Activated naive CD4-positive, alpha-beta T cell treated with anti-CD3 and anti-CD28 coated beads, Interleukin-2, amount 10 ng/mL, durations not matched to agents 7 days and 5 days (primary cell): ENCODE data around the gene FRA10AC1.
A peak's percentile ranks its signal among the peaks of the same experiment; 100 is the strongest.
"Not testable (repeated sequence)": the region's sequence is repeated elsewhere in the genome, so short reads cannot be mapped to it uniquely, and the experiment has no call there.

ENCODE experiments used
- CTCF ChIA-PET: fragments of 350-600 bp; sonication (Branson Sonifier 250); formaldehyde crosslinking; loops from one replicate; lab custom pipeline; 2021; ENCODE audit warnings: antibody characterized with exemption; lab: Charles Lee
- DNase-seq: peaks from one replicate; pipeline ENCODE4 v3.0.0-alpha.2; 2020
- H3K27ac Mint-ChIP-seq: one replicate; pipeline ENCODE4 v1.8.0; 2021; ENCODE audit warnings: mild to moderate bottlenecking, moderate library complexity, mixed read lengths
- H3K27me3 Mint-ChIP-seq: one replicate; pipeline ENCODE4 v1.8.0; 2021; ENCODE audit warnings: mild to moderate bottlenecking, mixed read lengths
- H3K36me3 Mint-ChIP-seq: one replicate; pipeline ENCODE4 v1.8.0; 2021; ENCODE audit warnings: mixed read lengths
- H3K4me1 Mint-ChIP-seq: one replicate; pipeline ENCODE4 v1.8.0; 2021; ENCODE audit warnings: mixed read lengths
- H3K4me3 Mint-ChIP-seq: one replicate; pipeline ENCODE4 v1.8.0; 2021; ENCODE audit warnings: mild to moderate bottlenecking, moderate library complexity, mixed read lengths
- H3K9me3 Mint-ChIP-seq: one replicate; pipeline ENCODE4 v1.8.0; 2021; ENCODE audit warnings: mixed read lengths

Gene FRA10AC1

DNA sequence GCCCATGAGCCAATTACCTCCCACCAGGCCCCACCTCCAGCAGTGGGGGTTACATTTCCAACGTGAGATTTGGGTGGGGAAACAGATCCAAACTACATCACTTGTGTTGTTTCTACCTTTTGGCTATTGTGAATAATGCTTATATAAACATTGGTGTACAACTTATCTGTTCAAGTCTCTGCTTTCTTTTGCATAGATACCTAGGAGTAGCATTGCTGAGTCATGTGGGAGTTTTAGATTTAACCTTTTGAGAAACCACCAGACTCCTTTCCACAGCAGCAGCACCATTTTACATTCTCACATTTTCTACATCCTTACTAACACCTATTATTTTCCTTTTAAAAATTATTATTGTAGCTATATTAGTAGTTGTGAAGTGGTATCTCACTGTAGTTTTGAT lies 14.4 kb upstream of the FRA10AC1 start:
- Mint-ChIP-seq H3K4me3 (no peak overlapping the region), H3K27me3 (peaks cover 20% of the 10 kb centered on the region), H3K4me1 (no peaks in the 10 kb centered on the region), H3K36me3 (no peaks in the 10 kb centered on the region), H3K27ac (no peak overlapping the region), H3K9me3 (no peaks in the 10 kb centered on the region)
- no peak for DNase-seq
- CTCF ChIA-PET = no interaction called here

DNA sequence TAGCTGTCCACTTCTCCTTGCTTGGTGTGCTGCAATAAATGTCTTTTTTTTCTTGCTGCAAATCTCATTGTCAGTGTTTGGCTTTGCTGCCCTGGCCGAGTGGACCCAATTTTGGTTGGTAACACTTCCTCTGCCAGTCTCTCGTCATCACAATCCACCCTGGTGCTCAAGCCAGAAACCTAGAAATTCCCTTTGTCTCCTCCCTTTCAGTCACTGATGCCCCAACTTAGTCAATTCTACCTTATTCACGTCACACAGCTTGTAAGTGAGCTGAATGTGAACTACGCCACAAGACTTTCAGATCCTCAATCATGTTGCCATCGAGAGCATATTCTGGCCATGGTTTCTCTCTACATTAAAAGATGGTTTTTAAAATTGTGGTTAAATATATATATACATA lies 13.0 kb upstream of the FRA10AC1 start:
- H3K4me3 Mint-ChIP-seq = no peak overlapping the region
- CTCF ChIA-PET = no interaction called here

DNA sequence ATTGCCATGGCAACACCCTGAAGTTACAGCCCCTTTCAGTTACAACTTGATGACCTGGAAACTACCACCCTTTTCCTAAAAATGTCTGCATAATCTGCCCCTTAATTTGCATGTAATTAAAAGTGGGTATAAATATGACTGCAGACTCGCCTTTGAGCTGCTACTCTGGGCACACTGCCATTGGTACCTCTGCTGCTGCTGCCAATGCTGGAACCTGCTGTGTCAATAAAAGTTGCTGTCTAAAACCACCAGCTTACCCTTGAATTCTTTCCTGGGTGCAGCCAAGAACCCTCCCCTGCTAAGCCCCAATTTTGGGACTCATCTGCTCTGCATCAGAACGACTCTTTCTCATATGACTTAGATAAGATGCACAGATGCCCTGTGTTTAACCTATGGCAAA lies 10.2 kb upstream of the FRA10AC1 start:
- no peak overlapping the region for H3K4me3 Mint-ChIP-seq
- no peaks in the 10 kb centered on the region for H3K36me3 Mint-ChIP-seq
- DNase-seq = no peak
- H3K9me3 Mint-ChIP-seq = no peaks in the 10 kb centered on the region
- peaks cover 5% of the 10 kb centered on the region for H3K4me1 Mint-ChIP-seq
- CTCF ChIA-PET = interaction anchor here (1.0 kb wide), 1 partner anchor 15 kb away, joined by 3 read pairs; no protein-coding TSS in a partner anchor
- peaks cover 2% of the 10 kb centered on the region for H3K27me3 Mint-ChIP-seq
- no peak overlapping the region for H3K27ac Mint-ChIP-seq

More for the DNA sequence above, 13.0 kb upstream of the FRA10AC1 start:
- H3K27ac Mint-ChIP-seq = no peak overlapping the region
- no peaks in the 10 kb centered on the region for H3K9me3 Mint-ChIP-seq
- no peaks in the 10 kb centered on the region for H3K36me3 Mint-ChIP-seq
- no peak for DNase-seq
- H3K4me1 Mint-ChIP-seq = no peaks in the 10 kb centered on the region
- peaks cover 20% of the 10 kb centered on the region for H3K27me3 Mint-ChIP-seq

- CTCF ChIA-PET = no interaction called here
- Mint-ChIP-seq H3K4me1 (peaks cover 10% of the 10 kb centered on the region), H3K9me3 (no peaks in the 10 kb centered on the region), H3K36me3 (no peaks in the 10 kb centered on the region), H3K4me3 (no peak overlapping the region), H3K27me3 (no peaks in the 10 kb centered on the region), H3K27ac (no peak overlapping the region)
- DNase-seq = no peak
These were observed 9.5 kb upstream of the FRA10AC1 start for GRCh38 chr10:93711891-93712290.

DNA sequence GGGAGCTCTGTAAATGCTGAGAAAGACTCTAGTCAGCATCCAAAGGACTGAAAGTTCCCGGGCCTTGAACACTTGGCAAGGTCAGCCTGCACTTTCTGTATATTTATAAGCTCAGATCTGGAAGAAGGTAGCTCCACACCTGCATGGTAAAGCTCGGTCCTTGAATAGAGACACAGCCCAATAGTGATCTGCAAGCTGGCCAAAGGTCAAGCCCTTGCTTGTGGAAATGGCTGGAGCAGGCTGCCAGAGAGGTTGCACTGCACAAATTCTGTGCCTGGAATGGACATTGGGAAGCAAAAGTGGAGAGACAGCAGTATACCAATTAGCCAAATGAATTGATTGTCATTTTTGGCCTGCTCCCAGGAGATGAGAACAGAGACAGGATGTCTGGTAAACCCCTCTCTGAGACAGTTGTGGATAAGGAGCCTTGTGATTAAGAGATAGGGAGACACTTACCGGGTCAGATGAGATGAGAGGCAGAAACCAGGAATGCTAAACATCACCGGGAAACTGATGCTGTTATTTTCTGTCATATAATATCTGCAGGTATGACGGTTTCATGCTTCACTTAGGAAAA lies 8.0 kb upstream of the FRA10AC1 start:
- CTCF ChIA-PET = interaction anchor here (0.6 kb wide), 1 partner anchor 1451 kb away, joined by 4 read pairs; no protein-coding TSS in a partner anchor
- no peaks in the 10 kb centered on the region for H3K9me3 Mint-ChIP-seq
- no peak overlapping the region for H3K27ac Mint-ChIP-seq
- H3K36me3 Mint-ChIP-seq = no peaks in the 10 kb centered on the region
- peaks cover 10% of the 10 kb centered on the region for H3K4me1 Mint-ChIP-seq
- H3K27me3 Mint-ChIP-seq = no peaks in the 10 kb centered on the region
- H3K4me3 Mint-ChIP-seq = no peak overlapping the region
- no peak for DNase-seq

DNA sequence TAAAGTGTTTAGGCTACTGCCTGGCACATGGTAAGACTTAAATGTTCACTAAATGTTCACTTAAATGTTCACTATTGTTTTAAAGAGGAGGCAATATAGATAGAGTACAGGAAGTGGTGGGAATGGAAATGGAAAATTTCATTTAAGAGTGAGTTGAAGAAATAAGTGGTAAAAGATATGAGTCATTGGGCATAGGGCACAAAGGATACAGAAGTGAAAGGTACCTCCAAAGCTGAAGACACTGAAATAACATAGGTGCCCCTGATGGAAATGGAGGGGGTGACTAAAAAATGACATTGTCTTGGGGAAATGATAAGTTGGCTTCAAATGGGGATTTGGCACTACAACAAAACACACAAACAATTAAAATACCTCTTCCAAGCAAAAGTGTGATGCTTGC lies 5.2 kb upstream of the FRA10AC1 start:
- CTCF ChIA-PET = no interaction called here

GRCh38 chr10:93704451-93704850 lies 2.1 kb upstream of the FRA10AC1 start:
- no peaks in the 10 kb centered on the region for H3K27me3 Mint-ChIP-seq
- H3K4me1 Mint-ChIP-seq = peaks cover 17% of the 10 kb centered on the region
- DNase-seq = no peak
- H3K36me3 Mint-ChIP-seq = no peaks in the 10 kb centered on the region
- no peak overlapping the region for H3K27ac Mint-ChIP-seq
- CTCF ChIA-PET = interaction anchor here (2.0 kb wide), 1 partner anchor 15 kb away, joined by 5 read pairs; no protein-coding TSS in a partner anchor
- H3K4me3 Mint-ChIP-seq = no peak overlapping the region
- H3K9me3 Mint-ChIP-seq = no peaks in the 10 kb centered on the region

More for the DNA sequence above, 5.2 kb upstream of the FRA10AC1 start:
- no peak overlapping the region for H3K27ac Mint-ChIP-seq
- peaks cover 15% of the 10 kb centered on the region for H3K4me1 Mint-ChIP-seq
- no peak for DNase-seq
- H3K4me3 Mint-ChIP-seq = no peak overlapping the region
- H3K36me3 Mint-ChIP-seq = no peaks in the 10 kb centered on the region
- no peaks in the 10 kb centered on the region for H3K9me3 Mint-ChIP-seq
- H3K27me3 Mint-ChIP-seq = no peaks in the 10 kb centered on the region

- no peak overlapping the region for H3K27ac Mint-ChIP-seq
- peak overlapping the region; percentile 25 for H3K4me3 Mint-ChIP-seq
- no peaks in the 10 kb centered on the region for H3K36me3 Mint-ChIP-seq
- H3K9me3 Mint-ChIP-seq = no peaks in the 10 kb centered on the region
- peaks cover 17% of the 10 kb centered on the region for H3K4me1 Mint-ChIP-seq
- H3K27me3 Mint-ChIP-seq = no peaks in the 10 kb centered on the region
- DNase-seq = no peak
- CTCF ChIA-PET = no interaction called here
These were observed 1.4 kb upstream of the FRA10AC1 start for GRCh38 chr10:93703841-93704240.

- CTCF ChIA-PET = interaction anchor here (1.1 to 1.8 kb wide), 3 partner anchors 21 to 113 kb away, joined by 3 to 7 read pairs (median 3); no protein-coding TSS in a partner anchor
- H3K36me3 Mint-ChIP-seq = no peaks in the 10 kb centered on the region
- H3K9me3 Mint-ChIP-seq = no peaks in the 10 kb centered on the region
- no peak for DNase-seq
- H3K27me3 Mint-ChIP-seq = no peaks in the 10 kb centered on the region
- no peak overlapping the region for H3K4me3 Mint-ChIP-seq
- H3K27ac Mint-ChIP-seq = no peak overlapping the region
- peaks cover 17% of the 10 kb centered on the region for H3K4me1 Mint-ChIP-seq
These were observed 674 bp upstream of the FRA10AC1 start for GRCh38 chr10:93703066-93703465.

DNA sequence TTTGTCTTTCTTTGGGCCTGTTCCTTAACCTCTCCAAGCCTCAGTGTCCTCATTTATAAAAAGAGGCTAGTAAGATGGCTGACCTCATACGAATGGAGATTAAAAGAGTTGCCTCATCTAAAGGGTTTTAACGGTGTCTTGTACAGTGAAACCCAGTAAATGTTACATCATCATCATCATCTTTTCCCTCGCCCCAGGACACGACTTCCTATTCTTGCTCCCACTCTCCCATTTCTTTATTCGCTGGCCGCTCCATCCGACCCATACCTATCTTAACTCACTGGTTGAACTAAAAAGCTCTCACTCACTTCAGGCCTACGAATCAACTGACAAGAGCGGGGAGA lies 554 bp downstream of the FRA10AC1 start:
- CTCF ChIA-PET = interaction anchor here (0.7 to 1.8 kb wide), 3 partner anchors 112 to 210 kb away, joined by 3 to 7 read pairs (median 4); no protein-coding TSS in a partner anchor

GRCh38 chr10:93697207-93697606 lies 5.2 kb downstream of the FRA10AC1 start:
- H3K27me3 Mint-ChIP-seq = no peaks in the 10 kb centered on the region
- peaks cover 29% of the 10 kb centered on the region for H3K36me3 Mint-ChIP-seq
- peaks cover 2% of the 10 kb centered on the region for H3K4me1 Mint-ChIP-seq
- no peaks in the 10 kb centered on the region for H3K9me3 Mint-ChIP-seq
- DNase-seq = no peak
- H3K27ac Mint-ChIP-seq = no peak overlapping the region
- H3K4me3 Mint-ChIP-seq = no peak overlapping the region
- CTCF ChIA-PET = interaction anchor here (1.2 kb wide), 1 partner anchor 16 kb away, joined by 3 read pairs; no protein-coding TSS in a partner anchor

More for the DNA sequence above, 554 bp downstream of the FRA10AC1 start:
- no peaks in the 10 kb centered on the region for H3K27me3 Mint-ChIP-seq
- no peak overlapping the region for H3K4me3 Mint-ChIP-seq
- peaks cover 4% of the 10 kb centered on the region for H3K36me3 Mint-ChIP-seq
- H3K4me1 Mint-ChIP-seq = peaks cover 7% of the 10 kb centered on the region
- no peaks in the 10 kb centered on the region for H3K9me3 Mint-ChIP-seq
- H3K27ac Mint-ChIP-seq = no peak overlapping the region
- peak; percentile 21 for DNase-seq

- CTCF ChIA-PET, H3K9me3 Mint-ChIP-seq, H3K27ac Mint-ChIP-seq: not testable (repeated sequence)
These were observed 5.8 kb downstream of the FRA10AC1 start for GRCh38 chr10:93696582-93696981.

GRCh38 chr10:93695740-93696139 lies 6.7 kb downstream of the FRA10AC1 start:
- H3K36me3 Mint-ChIP-seq = peaks cover 33% of the 10 kb centered on the region
- no peak overlapping the region for H3K4me3 Mint-ChIP-seq
- CTCF ChIA-PET = interaction anchor here (0.6 to 0.7 kb wide), 2 partner anchors 18 to 164 kb away, joined by 3 to 4 read pairs; no protein-coding TSS in a partner anchor
- H3K27ac Mint-ChIP-seq = no peak overlapping the region
- no peak for DNase-seq
- H3K27me3 Mint-ChIP-seq = no peaks in the 10 kb centered on the region
- H3K9me3 Mint-ChIP-seq = no peaks in the 10 kb centered on the region
- peaks cover 2% of the 10 kb centered on the region for H3K4me1 Mint-ChIP-seq

More at GRCh38 chr10:93696582-93696981, 5.8 kb downstream of the FRA10AC1 start:
- H3K4me1 Mint-ChIP-seq, DNase-seq, H3K27me3 Mint-ChIP-seq, H3K4me3 Mint-ChIP-seq: not testable (repeated sequence)
- H3K36me3 Mint-ChIP-seq = peaks cover 30% of the 10 kb centered on the region

- Mint-ChIP-seq H3K27ac (no peak overlapping the region), H3K9me3 (no peaks in the 10 kb centered on the region), H3K4me1 (no peaks in the 10 kb centered on the region), H3K27me3 (no peaks in the 10 kb centered on the region), H3K4me3 (no peak overlapping the region), H3K36me3 (peaks cover 15% of the 10 kb centered on the region)
- CTCF ChIA-PET = interaction anchor here (1.0 kb wide), 1 partner anchor 133 kb away, joined by 3 read pairs; no protein-coding TSS in a partner anchor
- DNase-seq = no peak
These were observed 14.7 kb downstream of the FRA10AC1 start for GRCh38 chr10:93687737-93688136.
